Endothelial cell of umbilical vein (primary cell): ENCODE data around the gene CDK10. TPM values are rescaled to one million over a fixed set of nuclear protein-coding genes. Genes with fewer than 3 reads are reported as not detected.
"Not testable (repeated sequence)": the region's sequence is repeated elsewhere in the genome, so short reads cannot be mapped to it uniquely, and the experiment has no call there.

Experiments
- BruUV-seq: library from RNA; stranded (reverse); fragments of 400-500 nt; replicated peaks from 2 replicates; lab custom pipeline; 2021; lab: Mats Ljungman, UMichigan
- CTCF ChIA-PET: fragments of 300-600, 350-600 bp; sonication (Branson Sonifier 250); formaldehyde crosslinking; loops from one replicate; lab custom pipeline; 2021; ENCODE audit warnings: antibody characterized with exemption, inconsistent platforms; lab: Charles Lee
- POLR2A ChIA-PET: fragments of 300-600, 350-600 bp; sonication (Branson Sonifier 250); formaldehyde crosslinking; loops from one replicate; lab custom pipeline; 2021; ENCODE audit warnings: antibody characterized with exemption, inconsistent platforms; lab: Charles Lee
- DNase-seq: peaks from one replicate; pipeline ENCODE4 v3.0.0-alpha.2; 2011; ENCODE audit warnings: low read depth, low spot score
- FAIRE-seq: peaks from 2 replicates; lab custom pipeline; 2011; peaks lifted over from hg19 to GRCh38; lab: Jason Lieb, UNC
- H2AFZ ChIP-seq: 2 replicates; pipeline ENCODE4 v1.6.0; 2012; ENCODE audit warnings: low read depth, low read length, control low read depth, inconsistent platforms
- H3K27ac ChIP-seq: 2 replicates; pipeline ENCODE4 v1.5.1; 2011; ENCODE audit warnings: low read depth, mild to moderate bottlenecking, control low read depth, low read length, moderate library complexity; ENCODE audit not compliant: insufficient read depth
- H3K27me3 ChIP-seq, 2 experiments: 2 replicates each; pipeline versions ENCODE4 v1.6.0 to v1.6.1; 2011; ENCODE audit warnings: low read length in 2 of 2, mixed read lengths in 1 of 2; ENCODE audit not compliant: control insufficient read depth in 2 of 2, insufficient read depth in 2 of 2
- H3K36me3 ChIP-seq, 2 experiments: 2 replicates in 1 of 2; 3 replicates in 1 of 2; pipeline ENCODE4 v1.5.1; 2011; ENCODE audit warnings: low read length in 2 of 2, mild to moderate bottlenecking in 1 of 2, moderate library complexity in 1 of 2; ENCODE audit not compliant: control insufficient read depth in 2 of 2, insufficient read depth in 2 of 2; ENCODE audit errors: extremely low read depth in 1 of 2
- H3K4me1 ChIP-seq: 3 replicates; pipeline ENCODE4 v1.5.1; 2011; ENCODE audit warnings: mild to moderate bottlenecking, low read length; ENCODE audit not compliant: control insufficient read depth, insufficient read depth; ENCODE audit errors: extremely low read depth
- H3K4me2 ChIP-seq: 2 replicates; pipeline ENCODE4 v1.6.1; 2011; ENCODE audit warnings: low read length, control low read depth, mixed read lengths; ENCODE audit not compliant: insufficient read depth
- H3K4me3 ChIP-seq, 3 experiments: fragments of 200-600 bp in 1 of 3; sonication (generic), shearing (Covaris generic) in 1 of 3; replicated peaks in 1 of 3; 2 replicates each; pipeline ENCODE4 v1.5.1; 2011 to 2016; ENCODE audit warnings: control low read depth in 3 of 3, low read length in 3 of 3, mild to moderate bottlenecking in 2 of 3, inconsistent platforms in 1 of 3, low read depth in 1 of 3, moderate library complexity in 1 of 3; ENCODE audit not compliant: insufficient read depth in 1 of 3
- H3K79me2 ChIP-seq: 2 replicates; pipeline ENCODE4 v1.6.0; 2012; ENCODE audit warnings: low read length, inconsistent platforms; ENCODE audit not compliant: control insufficient read depth, insufficient read depth
- H3K9ac ChIP-seq: replicated peaks from 2 replicates; pipeline ENCODE3; 2011; ENCODE audit warnings: low read length, control low read depth; ENCODE audit not compliant: insufficient read depth; ENCODE audit errors: extremely low read depth
- H3K9me1 ChIP-seq: replicated peaks from 3 replicates; pipeline ENCODE4 v1.6.0; 2011; ENCODE audit warnings: mild to moderate bottlenecking, low read length; ENCODE audit not compliant: control insufficient read depth, insufficient read depth; ENCODE audit errors: extremely low read depth
- H3K9me3 ChIP-seq: replicated peaks from 2 replicates; pipeline ENCODE4 v1.5.1; 2012; ENCODE audit warnings: low read length, inconsistent platforms; ENCODE audit not compliant: control insufficient read depth, insufficient read depth
- H4K20me1 ChIP-seq: replicated peaks from 2 replicates; pipeline ENCODE3; 2011; ENCODE audit warnings: mild to moderate bottlenecking, low read length; ENCODE audit not compliant: control insufficient read depth, insufficient read depth; ENCODE audit errors: extremely low read depth
- EZH2 ChIP-seq: IDR thresholded peaks from 2 replicates; pipeline ENCODE4 v1.6.1; 2012; ENCODE audit warnings: borderline replicate concordance, low read depth, mild to moderate bottlenecking, moderate library complexity, low read length, inconsistent platforms; ENCODE audit not compliant: severe bottlenecking
- FOS ChIP-seq: IDR thresholded peaks from 2 replicates; pipeline ENCODE4 v1.6.1; 2011; ENCODE audit warnings: mild to moderate bottlenecking, low read length, moderate library complexity, borderline replicate concordance; ENCODE audit not compliant: insufficient read depth
- GATA2 ChIP-seq: IDR thresholded peaks from 2 replicates; pipeline ENCODE4 v1.7.0; 2011; ENCODE audit warnings: low read depth, mild to moderate bottlenecking, moderate library complexity, mixed read lengths, low read length; ENCODE audit not compliant: insufficient read length, insufficient read depth
- JUN ChIP-seq: IDR thresholded peaks from 2 replicates; pipeline ENCODE4 v1.6.1; 2011; ENCODE audit warnings: borderline replicate concordance, low read depth; ENCODE audit not compliant: insufficient read length, insufficient read depth
- MYC ChIP-seq: IDR thresholded peaks from one replicate; pipeline ENCODE4 v1.6.1; 2011; ENCODE audit warnings: mild to moderate bottlenecking, low read depth, low read length
- POLR2A ChIP-seq: IDR thresholded peaks from 2 replicates; pipeline ENCODE4 v1.6.1; 2012; ENCODE audit warnings: low read depth, mild to moderate bottlenecking, control low read depth, low read length
- POLR2AphosphoS5 ChIP-seq: IDR thresholded peaks from 2 replicates; pipeline ENCODE4 v1.6.1; 2012; ENCODE audit warnings: low read depth, mild to moderate bottlenecking, control low read depth, low read length, moderate library complexity; ENCODE audit not compliant: insufficient read depth
- dilution Hi-C: fragments of 300-500 bp; cut with MboI; formaldehyde crosslinking; loops from one replicate; pipeline ENCODE4 v1.15.0; 2019; ENCODE audit warnings: low sequenced_read_pairs; ENCODE audit not compliant: extremely low pct_ligation_motif_present
- intact Hi-C: fragments of 100-400 bp; cut with micrococcal nuclease; formaldehyde crosslinking; loops from one replicate; pipeline ENCODE4 v1.10.0; 2022
- polyA plus RNA-seq, 4 experiments: library from polyadenylated mRNA; depleted of rRNA in 3 of 4; stranded (reverse) in 3 of 4; unstranded in 1 of 4; fragments of >200 nt; gene quantifications; 2 replicates each; pipeline versions ENCODE4 v1.2.1 to v1.2.3, GENCODE V29; 2011 to 2012; ENCODE audit warnings: missing spikeins in 1 of 4
- total RNA-seq: library from RNA; stranded (reverse); gene quantifications from 2 replicates; pipeline ENCODE4 v1.2.3, GENCODE V29; 2021
- TF ChIP-seq, protein P1 (sequence below): IDR thresholded peaks from 2 replicates; pipeline ENCODE4 v1.6.1; 2011; ENCODE audit not compliant: insufficient read depth, insufficient read length
- TF ChIP-seq, protein P2 (sequence below), 2 donors: IDR thresholded peaks; 1 replicate in 1 of 2; 2 replicates in 1 of 2; pipeline ENCODE4 v1.5.1; 2011; ENCODE audit warnings: low read length in 2 of 2, mild to moderate bottlenecking in 2 of 2, moderate library complexity in 2 of 2, control low read depth in 1 of 2, inconsistent platforms in 1 of 2, low read depth in 1 of 2; ENCODE audit not compliant: insufficient read depth in 1 of 2; ENCODE audit errors: extremely low read depth in 1 of 2

Gene CDK10
- total and polyA plus RNA-seq, 2 donors (not counting 3 experiments of a cell fraction or from before 2014, with no cell fraction given), result 74.5 to 99.9 TPM

DNA sequence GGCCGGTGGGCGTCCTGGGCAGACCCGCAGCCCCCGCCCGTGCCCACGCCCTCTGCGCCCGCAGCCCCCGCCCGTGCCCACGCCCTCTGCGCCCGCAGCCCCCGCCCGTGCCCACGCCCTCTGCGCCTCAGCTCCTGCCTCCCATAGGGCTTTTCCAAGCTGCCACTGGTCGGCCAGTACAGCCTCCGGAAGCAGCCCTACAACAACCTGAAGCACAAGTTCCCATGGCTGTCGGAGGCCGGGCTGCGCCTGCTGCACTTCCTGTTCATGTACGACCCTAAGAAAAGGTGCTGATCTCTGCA lies 8.2 kb downstream of the CDK10 start:
- H3K4me3 ChIP-seq, H2AFZ ChIP-seq, CTCF ChIA-PET, H3K9me3 ChIP-seq, H3K4me1 ChIP-seq, DNase-seq, H3K79me2 ChIP-seq, dilution Hi-C loops, BruUV-seq, H4K20me1 ChIP-seq, H3K27me3 ChIP-seq, H3K9me1 ChIP-seq, POLR2A ChIA-PET, H3K4me2 ChIP-seq, intact Hi-C loops, H3K27ac ChIP-seq, H3K9ac ChIP-seq, FAIRE-seq: not testable (repeated sequence)
- peaks cover 0 to 38% of the 10 kb centered on the region in 2 experiments for H3K36me3 ChIP-seq

DNA sequence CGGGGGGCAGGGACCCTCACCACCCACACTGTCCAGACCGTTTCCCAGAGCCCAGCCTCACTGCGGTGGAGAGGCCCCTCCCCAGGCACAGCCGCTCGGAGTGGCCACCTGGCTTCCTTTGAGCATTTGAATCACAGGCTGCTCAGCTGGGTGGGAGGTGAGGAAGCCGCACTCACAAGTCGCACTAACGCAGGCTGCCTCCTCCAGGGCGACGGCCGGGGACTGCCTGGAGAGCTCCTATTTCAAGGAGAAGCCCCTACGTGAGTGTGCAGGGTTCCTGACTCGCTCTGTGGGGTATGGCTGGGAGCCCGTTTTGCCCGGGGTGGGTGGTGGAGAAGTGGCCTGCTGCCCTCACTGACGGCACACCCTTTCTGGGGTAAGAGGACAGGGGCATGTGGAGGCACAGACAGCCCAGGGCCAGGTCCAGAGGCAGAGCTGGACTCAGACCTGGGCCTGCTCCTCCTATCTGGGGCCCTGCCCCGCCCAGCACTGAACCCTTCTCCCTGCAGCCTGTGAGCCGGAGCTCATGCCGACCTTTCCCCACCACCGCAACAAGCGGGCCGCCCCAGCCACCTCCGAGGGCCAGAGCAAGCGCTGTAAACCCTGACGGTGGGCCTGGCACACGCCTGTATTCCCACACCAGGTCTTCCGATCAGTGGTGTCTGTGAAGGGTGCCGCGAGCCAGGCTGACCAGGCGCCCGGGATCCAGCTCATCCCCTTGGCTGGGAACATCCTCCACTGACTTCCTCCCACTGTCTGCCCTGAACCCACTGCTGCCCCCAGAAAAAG lies 8.8 kb downstream of the CDK10 start:
- dilution Hi-C loops, result no loop called here
- no peak overlapping the region for H3K9ac ChIP-seq
- TF ChIP-seq POLR2A (no peak), FOS (no peak), GATA2 (no peak), POLR2AphosphoS5 (no peak), EZH2 (no peak), MYC (no peak), JUN (no peak)
- TF ChIP-seq, protein P1, sequence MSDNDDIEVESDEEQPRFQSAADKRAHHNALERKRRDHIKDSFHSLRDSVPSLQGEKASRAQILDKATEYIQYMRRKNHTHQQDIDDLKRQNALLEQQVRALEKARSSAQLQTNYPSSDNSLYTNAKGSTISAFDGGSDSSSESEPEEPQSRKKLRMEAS, result no peak
- TF ChIP-seq, protein P2, sequence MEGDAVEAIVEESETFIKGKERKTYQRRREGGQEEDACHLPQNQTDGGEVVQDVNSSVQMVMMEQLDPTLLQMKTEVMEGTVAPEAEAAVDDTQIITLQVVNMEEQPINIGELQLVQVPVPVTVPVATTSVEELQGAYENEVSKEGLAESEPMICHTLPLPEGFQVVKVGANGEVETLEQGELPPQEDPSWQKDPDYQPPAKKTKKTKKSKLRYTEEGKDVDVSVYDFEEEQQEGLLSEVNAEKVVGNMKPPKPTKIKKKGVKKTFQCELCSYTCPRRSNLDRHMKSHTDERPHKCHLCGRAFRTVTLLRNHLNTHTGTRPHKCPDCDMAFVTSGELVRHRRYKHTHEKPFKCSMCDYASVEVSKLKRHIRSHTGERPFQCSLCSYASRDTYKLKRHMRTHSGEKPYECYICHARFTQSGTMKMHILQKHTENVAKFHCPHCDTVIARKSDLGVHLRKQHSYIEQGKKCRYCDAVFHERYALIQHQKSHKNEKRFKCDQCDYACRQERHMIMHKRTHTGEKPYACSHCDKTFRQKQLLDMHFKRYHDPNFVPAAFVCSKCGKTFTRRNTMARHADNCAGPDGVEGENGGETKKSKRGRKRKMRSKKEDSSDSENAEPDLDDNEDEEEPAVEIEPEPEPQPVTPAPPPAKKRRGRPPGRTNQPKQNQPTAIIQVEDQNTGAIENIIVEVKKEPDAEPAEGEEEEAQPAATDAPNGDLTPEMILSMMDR (IDR thresholded peaks at IDR 0.05; ENCODE audit: extremely low read depth in 1 of 2, insufficient read depth in 1 of 2, low read depth in 1 of 2, low read length in 2 of 2), result no peak
- H3K36me3 ChIP-seq, result peaks cover 0 to 38% of the 10 kb centered on the region in 2 experiments
- POLR2A ChIA-PET, result interaction anchor here (0.6 kb wide), 1 partner anchor 84 kb away, joined by 3 read pairs; no protein-coding TSS in a partner anchor
- H4K20me1 ChIP-seq, result no peaks in the 10 kb centered on the region
- FAIRE-seq (no peak), DNase-seq (no peak)
- no peak overlapping the region for H2AFZ ChIP-seq
- H3K4me1 ChIP-seq, result peaks cover under 1% of the 10 kb centered on the region
- BruUV-seq, result no TSS peak
- CTCF ChIA-PET, result no interaction called here
- H3K4me2 ChIP-seq, result no peak overlapping the region
- H3K27me3 ChIP-seq, result no peaks in the 10 kb centered on the region
- intact Hi-C loops, result no loop called here
- no peaks in the 10 kb centered on the region for H3K9me3 ChIP-seq
- H3K79me2 ChIP-seq, result no peaks in the 10 kb centered on the region
- no peaks in the 10 kb centered on the region for H3K9me1 ChIP-seq
- no peak overlapping the region for H3K4me3 ChIP-seq
- H3K27ac ChIP-seq, result no peak overlapping the region
